ENCODE measurements around the gene CLMN. TPM values are rescaled to one million over a fixed set of nuclear protein-coding genes. Genes with fewer than 3 reads are reported as not detected.
"Not testable (repeated sequence)": the region's sequence is repeated elsewhere in the genome, so short reads cannot be mapped to it uniquely, and the experiment has no call there.

Gene CLMN
- total RNA-seq, 2 experiments from 2014 or later, result 0.75 to 1.5 TPM

DNA sequence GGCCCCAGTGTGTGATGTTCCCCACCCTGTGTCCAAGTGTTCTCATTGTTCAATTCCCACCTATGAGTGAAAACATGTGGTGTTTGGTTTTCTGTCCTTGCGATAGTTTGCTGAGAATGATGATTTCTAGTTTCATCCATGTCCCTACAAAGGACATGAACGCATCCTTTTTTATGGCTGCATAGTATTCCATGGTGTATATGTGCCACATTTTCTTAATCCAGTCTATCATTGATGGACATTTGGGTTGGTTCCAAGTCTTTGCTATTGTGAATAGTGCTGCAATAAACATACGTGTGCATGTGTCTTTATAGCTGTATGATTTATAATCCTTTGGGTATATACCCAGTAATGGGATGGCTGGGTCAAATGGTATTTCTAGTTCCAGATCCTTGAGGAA is 144.0 kb downstream of the CLMN start:
- H3K27ac Mint-ChIP-seq; DNase-seq; intact Hi-C loops (cut with DNase I, micrococcal nuclease); ATAC-seq; POLR2A ChIA-PET; H3K27me3 Mint-ChIP-seq; H3K4me1 Mint-ChIP-seq; H3K9me3 Mint-ChIP-seq (ENCODE audit: low read depth); H3K4me3 Mint-ChIP-seq; CTCF ChIA-PET; H3K36me3 Mint-ChIP-seq (ENCODE audit: low read depth): not testable (repeated sequence)

DNA sequence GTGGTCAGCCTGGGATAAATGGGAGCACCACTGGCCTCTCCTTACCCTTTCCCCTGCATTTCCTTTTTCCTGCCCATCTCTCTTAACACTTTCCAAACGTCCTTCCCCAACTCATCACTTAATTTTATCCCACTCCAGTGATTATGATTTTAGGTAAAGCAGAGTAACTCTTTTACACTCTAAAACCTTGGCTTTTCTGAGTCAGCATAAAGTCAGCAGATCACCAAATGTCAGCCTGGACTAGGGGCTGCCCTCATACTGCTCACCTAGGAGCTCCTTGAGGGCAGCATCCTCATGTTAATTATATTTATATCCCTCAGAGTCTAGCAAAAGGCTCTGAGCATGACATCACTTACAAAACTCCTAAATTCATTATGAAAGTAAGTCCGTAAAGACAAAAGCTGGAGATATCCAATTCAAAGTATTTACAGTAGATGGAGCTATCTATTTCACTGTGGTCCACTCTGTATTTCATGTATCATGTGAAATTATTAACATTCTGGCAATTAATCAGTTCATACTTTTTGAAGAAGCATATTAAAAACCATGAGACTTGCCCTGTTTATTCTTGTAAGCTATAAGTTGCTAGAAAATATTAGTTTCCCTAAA is 145.4 kb downstream of the CLMN start:
- Mint-ChIP-seq H3K36me3 (ENCODE audit: low read depth) (peaks cover 2% of the 10 kb centered on the region), H3K9me3 (ENCODE audit: low read depth) (no peaks in the 10 kb centered on the region), H3K4me1 (no peaks in the 10 kb centered on the region), H3K27me3 (no peaks in the 10 kb centered on the region), H3K4me3 (no peak overlapping the region), H3K27ac (no peak overlapping the region)
- POLR2A ChIA-PET, result no interaction called here
- CTCF ChIA-PET, result interaction anchor here (1.0 kb wide), 1 partner anchor 16 kb away, joined by 3 read pairs; no protein-coding TSS in a partner anchor
- ATAC-seq, result no peak
- intact Hi-C loops (cut with DNase I, micrococcal nuclease), result no loop called here
- no peak for DNase-seq

DNA sequence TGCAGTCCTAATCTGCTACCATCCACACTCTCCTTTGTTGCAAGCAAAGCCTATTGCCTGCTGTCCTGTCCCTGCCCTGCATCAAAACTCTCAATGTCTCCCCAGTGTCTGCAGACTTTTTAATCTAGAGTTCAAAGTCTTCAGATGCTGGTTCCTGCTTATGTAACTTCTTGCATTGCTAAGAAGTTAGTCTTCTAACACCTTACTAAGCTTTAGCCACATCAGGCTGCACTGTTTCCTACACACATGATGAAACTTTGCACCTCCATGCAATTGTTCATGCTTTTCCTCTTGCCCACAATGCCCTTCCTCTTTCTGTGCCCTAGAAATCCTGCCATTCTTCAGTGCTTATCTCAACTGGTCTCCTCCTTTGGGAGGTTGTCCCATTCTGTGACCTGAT is 146.2 kb downstream of the CLMN start:
- Mint-ChIP-seq H3K4me1 (no peaks in the 10 kb centered on the region), H3K36me3 (ENCODE audit: low read depth) (peaks cover 2% of the 10 kb centered on the region), H3K4me3 (no peak overlapping the region), H3K9me3 (ENCODE audit: low read depth) (no peaks in the 10 kb centered on the region), H3K27ac (no peak overlapping the region), H3K27me3 (no peaks in the 10 kb centered on the region)
- ATAC-seq (no peak), DNase-seq (no peak)
- intact Hi-C loops (cut with DNase I, micrococcal nuclease), result no loop called here
- ChIA-PET POLR2A (no interaction called here), CTCF (no interaction called here)

DNA sequence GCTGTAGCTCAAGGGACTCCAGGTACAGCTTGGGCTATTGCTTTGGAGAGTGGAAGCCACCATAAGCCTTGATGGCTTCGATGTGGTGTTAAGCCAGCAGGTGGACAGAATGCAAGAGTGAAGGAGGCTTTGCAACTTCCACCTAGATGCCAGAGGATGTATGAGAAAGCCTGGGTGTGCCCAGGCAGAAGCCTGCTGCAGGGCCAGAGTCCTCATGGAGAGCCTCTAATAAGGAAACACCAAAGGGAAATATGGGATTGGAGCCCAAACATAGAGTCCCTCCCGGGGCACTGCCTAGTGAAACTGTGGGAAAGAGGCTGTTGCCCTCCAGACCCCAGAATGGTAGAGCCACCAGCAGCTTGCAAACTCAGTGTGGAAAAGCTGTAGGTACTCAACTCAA is 152.5 kb downstream of the CLMN start:
- Mint-ChIP-seq H3K4me1 (no peaks in the 10 kb centered on the region), H3K27ac (no peak overlapping the region), H3K4me3 (no peak overlapping the region), H3K9me3 (ENCODE audit: low read depth) (peaks cover 7% of the 10 kb centered on the region), H3K36me3 (ENCODE audit: low read depth) (peaks cover 11% of the 10 kb centered on the region), H3K27me3 (no peaks in the 10 kb centered on the region)
- DNase-seq (no peak), ATAC-seq (no peak)
- intact Hi-C loops (cut with DNase I, micrococcal nuclease), result no loop called here
- ChIA-PET POLR2A (no interaction called here), CTCF (no interaction called here)

DNA sequence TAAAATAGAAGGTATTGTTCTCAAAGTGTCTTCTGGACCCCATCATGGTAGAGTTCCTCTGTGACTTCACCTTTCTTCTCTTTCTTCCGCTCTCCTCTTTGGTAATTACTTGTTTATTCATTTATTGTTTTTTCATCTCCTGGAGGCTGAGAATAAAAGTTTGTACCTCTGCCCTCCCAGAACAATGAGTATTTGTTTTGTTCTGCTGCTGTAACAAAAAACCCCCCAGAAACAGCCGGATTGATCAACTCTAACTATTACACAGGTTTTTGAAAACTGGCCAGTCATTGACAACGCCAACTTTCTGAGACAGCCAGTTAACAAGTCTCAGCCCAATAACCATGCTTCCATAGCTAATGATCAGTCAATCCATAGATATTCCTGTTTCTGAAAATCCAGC is 154.2 kb downstream of the CLMN start:
- Mint-ChIP-seq H3K36me3 (ENCODE audit: low read depth) (peaks cover 11% of the 10 kb centered on the region), H3K27me3 (no peaks in the 10 kb centered on the region), H3K4me1 (no peaks in the 10 kb centered on the region), H3K9me3 (ENCODE audit: low read depth) (peaks cover 7% of the 10 kb centered on the region), H3K4me3 (no peak overlapping the region), H3K27ac (no peak overlapping the region)
- ATAC-seq (no peak), DNase-seq (no peak)
- ChIA-PET POLR2A (no interaction called here), CTCF (interaction anchor here (1.1 kb wide), 1 partner anchor 11 kb away, joined by 3 read pairs; no protein-coding TSS in a partner anchor)
- intact Hi-C loops (cut with DNase I, micrococcal nuclease), result no loop called here

DNA sequence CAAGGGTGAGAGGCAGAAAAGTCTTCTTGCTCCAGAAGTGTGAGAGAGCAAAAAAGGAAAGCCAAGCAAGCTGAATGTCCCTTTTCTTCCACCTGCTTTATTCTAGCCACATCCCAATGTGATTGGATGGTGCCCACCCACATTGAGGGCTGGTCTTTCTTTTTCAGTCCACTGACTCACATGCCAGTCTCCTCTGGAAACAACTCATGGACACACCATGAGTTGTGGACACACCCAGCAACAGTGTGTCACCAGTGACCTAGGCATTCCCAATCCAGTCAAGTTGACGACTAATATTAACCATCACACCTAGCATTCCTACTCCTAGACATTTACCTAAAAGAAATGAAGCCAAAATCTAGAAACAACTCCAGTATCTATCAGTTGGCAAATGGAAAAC is 155.2 kb downstream of the CLMN start:
- DNase-seq (no peak), ATAC-seq (no peak)
- peaks cover 11% of the 10 kb centered on the region for H3K36me3 Mint-ChIP-seq (ENCODE audit: low read depth)
- H3K9me3 Mint-ChIP-seq (ENCODE audit: low read depth), result peaks cover 7% of the 10 kb centered on the region
- intact Hi-C loops (cut with DNase I, micrococcal nuclease), result no loop called here
- H3K4me3 Mint-ChIP-seq, result no peak overlapping the region
- POLR2A ChIA-PET, result no interaction called here
- CTCF ChIA-PET, result interaction anchor here (1.1 kb wide), 1 partner anchor 10 kb away, joined by 3 read pairs; no protein-coding TSS in a partner anchor
- H3K27me3 Mint-ChIP-seq, result no peaks in the 10 kb centered on the region
- no peak overlapping the region for H3K27ac Mint-ChIP-seq
- H3K4me1 Mint-ChIP-seq, result no peaks in the 10 kb centered on the region

DNA sequence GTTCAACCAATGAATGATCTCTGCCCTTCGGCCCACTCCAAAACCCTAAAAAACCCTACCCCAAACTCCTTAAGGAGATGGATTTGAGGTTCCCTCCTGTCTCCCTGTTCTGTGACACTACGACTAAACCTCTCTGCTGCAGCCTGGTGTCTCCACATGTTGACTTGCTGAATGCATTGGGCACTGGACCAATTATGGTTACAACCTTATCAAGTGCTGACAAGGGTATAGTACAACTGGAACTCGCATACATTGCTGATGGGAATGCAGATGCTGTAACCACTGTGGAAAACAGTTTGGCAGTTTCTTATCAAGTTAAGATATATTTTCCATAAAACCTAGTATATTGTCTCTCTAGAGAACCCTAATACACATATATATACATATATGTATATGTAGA is 156.0 kb downstream of the CLMN start:
- DNase-seq (no peak), ATAC-seq (no peak)
- intact Hi-C loops (cut with DNase I, micrococcal nuclease), result no loop called here
- Mint-ChIP-seq H3K9me3 (ENCODE audit: low read depth) (peaks cover 7% of the 10 kb centered on the region), H3K4me1 (peaks cover 2% of the 10 kb centered on the region), H3K27me3 (no peaks in the 10 kb centered on the region), H3K4me3 (no peak overlapping the region), H3K36me3 (ENCODE audit: low read depth) (peaks cover 9% of the 10 kb centered on the region), H3K27ac (no peak overlapping the region)
- ChIA-PET POLR2A (no interaction called here), CTCF (no interaction called here)

DNA sequence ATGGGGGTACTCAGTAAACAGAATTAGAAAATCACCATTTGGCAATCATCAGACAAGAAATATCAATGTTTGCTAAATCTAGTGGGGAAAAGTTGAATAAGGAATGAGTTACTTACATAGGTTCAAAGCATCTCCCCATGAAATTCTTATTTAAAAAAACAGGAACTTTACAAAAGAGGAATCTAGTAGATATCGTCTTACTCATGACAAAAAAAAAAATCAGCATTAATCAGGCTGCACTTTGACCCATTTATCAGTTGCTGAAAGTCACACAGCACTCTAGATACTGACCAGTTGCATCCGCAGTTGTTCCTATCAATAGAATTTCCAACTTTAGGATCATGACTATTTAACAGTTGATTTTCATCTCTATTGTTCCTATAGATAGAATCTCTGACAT is 156.6 kb downstream of the CLMN start:
- no peak for ATAC-seq
- Mint-ChIP-seq H3K27me3 (no peaks in the 10 kb centered on the region), H3K4me3 (no peak overlapping the region), H3K4me1 (peaks cover 3% of the 10 kb centered on the region), H3K27ac (no peak overlapping the region), H3K36me3 (ENCODE audit: low read depth) (peaks cover 9% of the 10 kb centered on the region), H3K9me3 (ENCODE audit: low read depth) (peaks cover 7% of the 10 kb centered on the region)
- POLR2A ChIA-PET, result no interaction called here
- CTCF ChIA-PET, result no interaction called here
- no peak for DNase-seq
- intact Hi-C loops (cut with DNase I, micrococcal nuclease), result no loop called here

DNA sequence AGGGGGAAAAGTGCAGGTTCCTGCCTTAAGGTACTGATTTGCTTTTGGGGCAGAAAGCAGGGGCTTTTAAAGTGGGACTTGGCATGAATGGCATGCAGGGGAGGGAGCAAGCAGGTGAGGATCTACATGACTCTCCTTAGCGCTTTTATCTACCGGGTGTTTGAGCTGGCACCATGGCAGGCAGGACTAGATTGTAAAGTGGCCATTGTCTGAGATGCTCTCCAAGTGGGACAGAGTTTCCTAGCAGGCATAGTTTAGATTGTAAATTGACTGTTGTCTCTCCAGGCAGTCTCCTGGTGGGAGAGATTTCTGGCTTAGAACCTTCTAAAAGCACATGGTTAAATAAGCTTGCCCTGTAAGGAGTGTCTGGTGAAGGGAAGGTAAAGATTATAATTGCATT is 157.1 kb downstream of the CLMN start:
- H3K4me1 Mint-ChIP-seq, result peaks cover 6% of the 10 kb centered on the region
- POLR2A ChIA-PET, result no interaction called here
- CTCF ChIA-PET, result interaction anchor here (1.4 kb wide), 1 partner anchor 12 kb away, joined by 3 read pairs; no protein-coding TSS in a partner anchor
- H3K36me3 Mint-ChIP-seq (ENCODE audit: low read depth), result peaks cover 9% of the 10 kb centered on the region
- ATAC-seq, result no peak
- no peak for DNase-seq
- H3K9me3 Mint-ChIP-seq (ENCODE audit: low read depth), result peaks cover 7% of the 10 kb centered on the region
- H3K27ac Mint-ChIP-seq, result no peak overlapping the region
- intact Hi-C loops (cut with DNase I, micrococcal nuclease), result no loop called here
- H3K27me3 Mint-ChIP-seq, result no peaks in the 10 kb centered on the region
- H3K4me3 Mint-ChIP-seq, result no peak overlapping the region

DNA sequence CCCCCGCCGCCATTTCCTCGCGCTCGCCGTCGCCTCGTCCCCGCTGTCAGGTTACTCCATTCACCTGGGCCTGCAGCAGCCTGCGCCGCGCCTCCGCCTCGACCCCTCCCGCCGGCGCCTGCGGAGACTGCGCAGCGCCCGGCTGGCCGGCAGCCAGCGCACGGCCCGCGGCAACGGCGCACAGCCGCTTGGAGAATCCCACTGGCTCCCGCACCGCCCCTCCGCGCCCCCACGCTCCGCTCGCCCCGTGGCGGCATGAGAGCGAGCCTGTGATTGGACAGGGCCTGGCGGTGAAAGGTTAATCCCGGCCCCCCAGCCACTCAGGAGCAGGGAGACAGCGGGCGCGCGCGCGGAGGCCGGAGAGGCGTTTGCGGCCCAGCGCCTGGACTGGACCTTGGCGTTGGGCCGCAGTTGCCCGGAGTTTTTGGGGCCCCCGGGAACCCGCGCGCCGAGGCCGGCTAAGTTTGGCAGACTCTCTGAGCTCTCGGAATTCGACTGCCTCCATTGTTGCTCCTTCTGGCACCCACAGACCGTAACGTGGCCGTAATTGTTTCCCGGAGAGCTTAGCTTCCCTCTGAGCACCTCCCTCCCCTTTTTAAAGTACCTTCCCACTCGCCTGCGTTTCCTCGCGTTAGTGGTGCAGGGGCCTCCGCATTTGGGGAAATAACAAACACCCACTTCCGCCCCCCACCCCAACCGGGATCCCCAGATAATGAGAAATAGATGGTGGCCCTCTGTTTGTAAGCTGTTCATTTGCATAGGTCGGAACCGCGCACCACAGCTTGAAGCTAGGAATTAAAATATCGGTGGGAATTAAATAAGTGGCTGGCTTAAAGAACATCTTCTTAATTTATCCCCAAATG is 162.2 kb downstream of the CLMN start, which contains the start of gene DICER1:
TSS of gene DICER1 (minus strand) at position 203 of the 863 bp plus-strand sequence. CDS start 24,071 bp downstream, outside the sequence.
- intact Hi-C loops (cut with DNase I, micrococcal nuclease), result loop anchor here (1.0 to 10.0 kb wide), 14 partner anchors 103 to 1823 kb away; partner anchors contain the start of genes ATG2B (in 1 of the 2), BTBD7 (in 1 of the 2), CLMN (in 1 of the 2) and DDX24 (in 1 of the 2)
- Mint-ChIP-seq H3K27me3 (no peaks in the 10 kb centered on the region), H3K36me3 (ENCODE audit: low read depth) (peaks cover 21% of the 10 kb centered on the region), H3K4me3 (peak within 1 kb of the TSS; percentile 95), H3K27ac (peak within 1 kb of the TSS; percentile 99), H3K9me3 (ENCODE audit: low read depth) (no peaks in the 10 kb centered on the region), H3K4me1 (peaks cover 36% of the 10 kb centered on the region)
- ChIA-PET CTCF (interaction anchor here (0.6 kb wide), 3 partner anchors 84 to 1224 kb away, joined by 3 to 5 read pairs (median 4); no protein-coding TSS in a partner anchor), POLR2A (no interaction called here)
- ATAC-seq, result peak; percentile 83
- peak; percentile 97 for DNase-seq

DNA sequence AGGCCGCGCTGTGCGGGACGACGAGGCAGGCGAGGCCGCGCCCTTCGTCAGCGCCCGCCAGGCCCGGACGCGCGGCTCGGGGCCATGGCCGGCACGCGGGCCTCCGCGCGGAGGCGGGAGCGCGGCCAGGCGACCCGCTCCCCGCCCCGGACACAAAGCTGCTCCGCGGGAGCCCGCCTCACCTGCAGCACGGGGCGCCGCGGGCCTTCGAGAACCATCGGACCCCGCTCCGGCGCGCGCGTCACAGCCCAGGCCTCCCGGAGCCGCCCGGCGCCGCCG is 162.7 kb downstream of the CLMN start:
- CTCF ChIA-PET, result interaction anchor here (0.6 kb wide), 1 partner anchor 1225 kb away, joined by 5 read pairs; no protein-coding TSS in a partner anchor
- Mint-ChIP-seq H3K4me1 (peaks cover 42% of the 10 kb centered on the region), H3K36me3 (ENCODE audit: low read depth) (peaks cover 21% of the 10 kb centered on the region), H3K27me3 (no peaks in the 10 kb centered on the region), H3K27ac (no peak overlapping the region), H3K4me3 (peak overlapping the region; percentile 95), H3K9me3 (ENCODE audit: low read depth) (no peaks in the 10 kb centered on the region)
- intact Hi-C loops (cut with DNase I, micrococcal nuclease), result loop anchor here (1.0 to 10.0 kb wide), 14 partner anchors 104 to 1822 kb away; partner anchors contain the start of genes ATG2B (in 1 of the 2), BTBD7 (in 1 of the 2), CLMN (in 1 of the 2) and DDX24 (in 1 of the 2)
- ATAC-seq, result peak; percentile 28
- POLR2A ChIA-PET, result no interaction called here
- DNase-seq, result no peak

Measured in activated CD4-positive, alpha-beta T cell treated with anti-CD3 and anti-CD28 coated beads for 36 hours (primary cell).